Measurements from ENCODE around the gene NPIPB8. TPM values are rescaled to one million over a fixed set of nuclear protein-coding genes. Genes with fewer than 3 reads are reported as not detected.
"Not testable (repeated sequence)": the region's sequence is repeated elsewhere in the genome, so short reads cannot be mapped to it uniquely, and the experiment has no call there.

NPIPB8 gene
- total RNA-seq, 2 experiments from 2014 or later: not detected

DNA sequence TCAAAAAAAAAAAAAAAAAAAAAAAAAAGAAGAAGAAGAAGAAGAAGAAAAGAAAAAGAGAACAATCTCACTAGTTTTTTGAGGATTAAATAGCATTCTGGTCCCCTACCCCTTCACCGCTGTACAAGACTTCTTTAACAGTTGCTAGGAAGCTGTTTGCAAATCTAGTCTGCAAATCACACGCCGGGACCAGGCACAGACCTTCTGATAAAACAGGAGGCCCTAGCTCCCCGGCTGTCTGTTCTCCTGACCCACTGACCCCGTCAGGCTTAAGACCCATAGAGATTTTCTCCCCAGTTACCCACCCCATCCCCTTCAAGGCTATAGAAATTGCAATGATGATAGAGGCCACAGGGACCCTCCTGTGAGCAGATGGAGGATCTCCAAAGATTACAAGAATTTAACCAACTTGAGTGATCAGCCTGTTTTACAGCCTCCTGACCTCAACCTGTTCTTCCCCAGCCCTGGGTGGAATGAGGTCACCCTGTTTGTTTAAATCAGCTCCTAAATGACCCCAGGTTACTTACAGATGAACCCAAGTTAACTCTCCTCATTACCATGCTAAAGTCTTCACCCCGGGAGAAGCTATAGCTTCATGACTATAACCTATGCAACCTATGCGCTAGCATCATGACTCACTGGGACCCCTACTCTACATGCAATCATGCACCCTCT is 16.2 kb upstream of the NPIPB8 start:
- CTCF ChIA-PET: no interaction called here
- no peaks in the 10 kb centered on the region for H3K27me3 Mint-ChIP-seq (ENCODE audit: low read depth)
- H3K36me3 Mint-ChIP-seq (ENCODE audit: low read depth): peaks cover 8% of the 10 kb centered on the region
- no peaks in the 10 kb centered on the region for H3K9me3 Mint-ChIP-seq
- no peak for DNase-seq
- peak overlapping the region; percentile 23 for H3K27ac Mint-ChIP-seq
- intact Hi-C loops (cut with micrococcal nuclease): no loop called here
- H3K4me1 Mint-ChIP-seq (ENCODE audit: low read depth): peaks cover 18% of the 10 kb centered on the region
- peak overlapping the region; percentile 83 for H3K4me3 Mint-ChIP-seq

DNA sequence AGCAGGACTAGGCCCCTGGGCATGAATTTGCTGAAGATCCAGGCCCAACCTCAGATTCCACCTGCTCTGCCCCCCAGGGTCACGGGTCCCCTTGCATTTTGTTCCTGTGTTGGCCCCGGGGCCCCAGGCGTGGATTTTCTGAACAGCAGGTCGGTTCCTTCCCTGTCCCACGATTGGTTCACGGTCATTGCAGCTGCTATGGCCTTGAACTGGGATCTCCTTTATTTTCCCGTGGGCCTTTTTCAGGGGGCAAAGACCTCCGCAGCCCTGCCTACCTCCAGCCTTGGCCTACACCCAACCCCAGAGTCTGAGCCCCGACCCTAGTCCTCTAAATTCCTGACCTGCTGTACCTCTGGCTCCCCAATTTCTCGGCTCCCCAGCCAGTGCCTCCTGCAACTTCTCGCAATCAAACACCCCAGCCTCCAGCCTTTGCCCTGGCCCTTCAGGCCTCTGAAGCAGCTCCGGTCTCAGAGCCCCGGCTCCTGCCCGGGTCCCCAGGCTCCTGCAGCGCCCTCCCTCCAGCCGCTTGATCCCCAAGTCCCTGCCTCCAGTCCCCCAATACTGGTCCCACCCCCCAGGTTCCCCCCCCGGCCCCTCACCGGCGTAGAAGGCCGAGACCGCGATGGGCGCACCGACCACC is 15.2 kb upstream of the NPIPB8 start:
- DNase-seq: not testable (repeated sequence)

DNA sequence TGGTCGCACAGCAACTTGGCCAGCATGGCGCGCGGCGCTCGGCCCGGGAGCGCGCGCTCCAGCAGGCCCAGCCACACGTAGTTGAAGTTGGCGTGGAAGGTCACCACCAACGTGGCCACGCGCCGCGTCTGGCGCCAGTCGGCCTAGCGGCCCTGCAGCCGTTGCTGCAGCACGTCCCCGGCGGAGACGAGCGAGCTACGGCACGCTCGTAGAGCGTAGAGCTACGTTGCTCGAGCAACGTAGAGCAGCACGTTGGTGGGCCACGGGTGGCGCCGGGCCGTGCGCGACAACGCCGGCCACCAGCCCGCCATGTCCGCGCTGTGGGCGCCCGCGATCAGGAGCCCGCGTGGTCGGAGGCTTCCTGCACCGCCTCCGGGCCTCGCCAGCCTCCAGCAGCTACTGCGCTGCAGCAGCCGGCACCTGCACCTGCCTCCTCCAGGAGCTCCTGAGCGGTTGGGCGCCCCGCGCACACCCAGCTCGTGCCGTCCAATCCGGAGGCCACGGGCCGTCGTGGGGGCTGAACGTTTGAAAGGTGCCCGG is 14.6 kb upstream of the NPIPB8 start:
- Mint-ChIP-seq H3K27me3 (ENCODE audit: low read depth) (no peaks in the 10 kb centered on the region), H3K4me1 (ENCODE audit: low read depth) (peaks cover 18% of the 10 kb centered on the region), H3K4me3 (peak overlapping the region; percentile 83), H3K9me3 (no peaks in the 10 kb centered on the region), H3K36me3 (ENCODE audit: low read depth) (peaks cover 5% of the 10 kb centered on the region), H3K27ac (peak overlapping the region; percentile 78)
- intact Hi-C loops (cut with micrococcal nuclease): no loop called here
- peak; percentile 74 for DNase-seq
- CTCF ChIA-PET: no interaction called here

More for the DNA sequence above, 15.2 kb upstream of the NPIPB8 start:
- Mint-ChIP-seq H3K27ac (peak overlapping the region; percentile 78), H3K4me1 (ENCODE audit: low read depth) (peaks cover 18% of the 10 kb centered on the region), H3K4me3 (peak overlapping the region; percentile 83)
- H3K36me3 Mint-ChIP-seq (ENCODE audit: low read depth); H3K9me3 Mint-ChIP-seq; CTCF ChIA-PET; intact Hi-C loops (cut with micrococcal nuclease); H3K27me3 Mint-ChIP-seq (ENCODE audit: low read depth): not testable (repeated sequence)

DNA sequence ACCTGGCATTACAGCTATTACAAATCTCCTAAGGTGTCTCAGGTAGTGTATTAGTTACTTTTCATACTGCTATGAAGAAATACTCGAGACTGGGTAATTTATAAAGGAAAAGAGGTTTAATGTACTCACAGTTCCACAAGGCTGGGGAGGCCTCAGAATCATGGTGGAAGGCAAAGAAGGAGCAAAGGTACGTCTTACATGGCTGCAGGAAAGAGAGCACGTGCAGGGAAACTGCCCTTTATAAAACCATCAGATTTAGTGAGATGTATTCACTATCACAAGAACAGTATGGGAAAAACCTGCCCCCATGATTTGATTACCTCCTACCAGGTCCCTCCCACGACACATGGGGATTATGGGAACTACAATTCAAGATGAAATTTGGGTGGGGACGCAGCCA is 7.0 kb upstream of the NPIPB8 start:
- H3K9me3 Mint-ChIP-seq; H3K27me3 Mint-ChIP-seq (ENCODE audit: low read depth); CTCF ChIA-PET; H3K27ac Mint-ChIP-seq; H3K4me3 Mint-ChIP-seq; H3K4me1 Mint-ChIP-seq (ENCODE audit: low read depth); intact Hi-C loops (cut with micrococcal nuclease); DNase-seq; H3K36me3 Mint-ChIP-seq (ENCODE audit: low read depth): not testable (repeated sequence)

DNA sequence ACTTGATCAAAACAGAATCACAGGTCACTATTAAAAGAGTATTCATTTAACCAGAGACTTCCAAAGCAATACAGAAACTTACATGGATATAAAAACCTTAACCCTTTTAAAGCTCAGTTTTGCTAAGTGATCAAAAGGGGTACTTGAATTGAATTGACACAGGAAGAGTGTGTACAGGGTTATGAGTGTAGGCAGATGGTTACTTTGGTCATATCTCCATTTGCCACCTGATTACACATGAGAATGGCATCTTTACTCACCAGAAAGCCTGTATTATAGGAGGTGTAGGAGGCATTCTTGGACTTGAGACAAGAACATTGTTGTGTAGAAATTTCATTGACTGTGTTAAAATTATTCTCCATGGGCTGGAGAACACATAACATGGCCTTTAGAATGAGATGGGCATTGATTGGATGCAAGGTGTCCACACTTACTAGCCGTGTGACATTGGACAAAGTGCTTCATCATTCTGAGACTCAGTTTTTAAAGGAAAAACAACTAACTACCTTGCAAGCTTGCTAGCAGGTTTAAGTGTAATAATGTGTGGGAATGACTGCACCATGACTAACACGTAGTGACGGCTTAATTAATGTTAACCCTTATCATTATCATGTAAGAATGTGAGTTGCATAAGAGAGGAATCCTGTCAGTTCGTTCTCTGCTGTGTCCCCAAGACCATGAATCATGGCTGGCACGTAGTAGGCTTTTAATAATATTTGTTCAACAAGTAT is 1.6 kb upstream of the NPIPB8 start:
- H3K27ac Mint-ChIP-seq; CTCF ChIA-PET; H3K36me3 Mint-ChIP-seq (ENCODE audit: low read depth); intact Hi-C loops (cut with micrococcal nuclease); DNase-seq; H3K4me1 Mint-ChIP-seq (ENCODE audit: low read depth); H3K9me3 Mint-ChIP-seq; H3K27me3 Mint-ChIP-seq (ENCODE audit: low read depth); H3K4me3 Mint-ChIP-seq: not testable (repeated sequence)

DNA sequence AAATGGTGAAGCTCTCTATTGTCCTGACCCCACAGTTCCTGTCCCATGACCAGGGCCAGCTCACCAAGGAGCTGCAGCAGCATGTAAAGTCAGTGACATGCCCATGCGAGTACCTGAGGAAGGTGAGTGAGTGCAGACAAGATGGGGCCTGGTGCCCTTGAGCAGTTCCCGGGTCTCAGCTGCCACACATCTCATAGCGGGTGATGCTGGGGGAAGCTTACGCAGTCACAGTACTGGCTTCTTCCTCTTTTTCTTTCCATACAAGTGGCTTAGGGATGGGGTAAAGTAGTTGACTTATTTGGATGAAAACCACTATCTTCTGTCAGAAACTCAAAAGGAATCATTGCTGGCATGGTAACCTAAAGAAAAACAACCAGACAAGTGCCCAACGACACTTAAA is 494 bp downstream of the NPIPB8 start:
- H3K9me3 Mint-ChIP-seq; H3K27me3 Mint-ChIP-seq (ENCODE audit: low read depth); CTCF ChIA-PET; H3K4me3 Mint-ChIP-seq; H3K27ac Mint-ChIP-seq; DNase-seq; intact Hi-C loops (cut with micrococcal nuclease); H3K4me1 Mint-ChIP-seq (ENCODE audit: low read depth); H3K36me3 Mint-ChIP-seq (ENCODE audit: low read depth): not testable (repeated sequence)

DNA sequence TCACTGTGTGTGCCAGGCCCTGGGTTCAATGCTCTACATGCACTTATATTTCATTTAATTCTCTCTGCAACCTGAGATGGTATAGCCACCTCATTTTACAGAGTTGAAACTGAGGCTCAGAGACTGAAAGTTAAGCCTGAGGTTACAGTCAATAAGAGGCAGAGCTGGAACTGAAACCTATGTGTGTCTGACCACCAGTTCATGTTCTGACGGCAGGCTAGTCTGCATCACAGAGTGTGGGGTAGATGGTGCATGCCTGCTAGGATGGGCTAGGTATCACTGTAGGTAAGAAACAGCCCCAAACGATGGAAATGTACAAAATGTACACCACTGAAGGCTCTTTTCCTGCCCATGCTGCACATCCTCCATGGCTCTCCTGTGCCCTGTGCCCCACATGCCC is 2.1 kb downstream of the NPIPB8 start:
- intact Hi-C loops (cut with micrococcal nuclease); H3K4me1 Mint-ChIP-seq (ENCODE audit: low read depth); H3K36me3 Mint-ChIP-seq (ENCODE audit: low read depth); H3K4me3 Mint-ChIP-seq; H3K27me3 Mint-ChIP-seq (ENCODE audit: low read depth); H3K27ac Mint-ChIP-seq; DNase-seq; CTCF ChIA-PET; H3K9me3 Mint-ChIP-seq: not testable (repeated sequence)

DNA sequence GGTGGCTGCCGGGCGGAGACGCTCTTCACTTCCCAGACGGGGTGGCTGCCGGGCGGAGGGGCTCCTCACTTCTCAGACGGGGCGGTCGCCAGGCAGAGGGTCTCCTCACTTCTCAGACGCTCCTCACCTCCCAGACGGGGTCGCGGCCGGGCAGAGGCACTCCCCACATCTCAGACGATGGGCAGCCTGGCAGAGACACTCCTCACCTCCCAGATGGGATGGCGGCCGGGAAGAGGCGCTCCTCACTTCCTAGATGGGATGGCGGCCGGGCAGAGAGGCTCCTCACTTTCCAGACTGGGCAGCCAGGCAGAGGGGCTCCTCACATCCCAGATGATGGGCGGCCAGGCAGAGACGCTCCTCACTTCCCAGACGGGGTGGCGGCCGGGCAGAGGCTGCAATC is 28.4 kb downstream of the NPIPB8 start:
- H3K4me1 Mint-ChIP-seq (ENCODE audit: low read depth); H3K27me3 Mint-ChIP-seq (ENCODE audit: low read depth); H3K9me3 Mint-ChIP-seq; CTCF ChIA-PET; H3K27ac Mint-ChIP-seq; H3K4me3 Mint-ChIP-seq; intact Hi-C loops (cut with micrococcal nuclease); H3K36me3 Mint-ChIP-seq (ENCODE audit: low read depth); DNase-seq: not testable (repeated sequence)

DNA sequence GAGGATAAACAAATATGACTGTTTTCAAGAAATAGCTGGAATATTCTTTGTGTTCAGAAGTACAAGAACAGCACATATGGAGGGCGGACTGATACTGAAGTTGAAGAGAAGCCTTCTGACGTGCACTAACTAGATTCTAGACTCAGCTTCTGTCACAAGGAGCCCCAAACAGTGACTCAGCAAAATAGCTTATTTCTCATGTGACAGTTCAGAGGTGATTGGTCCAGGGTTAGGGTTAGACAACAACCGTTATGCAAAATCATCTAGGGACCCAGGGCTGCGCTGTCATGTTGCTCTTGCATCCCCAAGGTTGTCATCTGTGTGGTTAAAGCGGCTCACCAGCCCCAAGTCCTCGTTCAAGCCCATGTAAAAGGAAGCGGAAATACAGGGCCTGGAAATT is 29.6 kb downstream of the NPIPB8 start:
- H3K4me1 Mint-ChIP-seq (ENCODE audit: low read depth); DNase-seq; H3K4me3 Mint-ChIP-seq; intact Hi-C loops (cut with micrococcal nuclease); H3K36me3 Mint-ChIP-seq (ENCODE audit: low read depth); CTCF ChIA-PET; H3K27ac Mint-ChIP-seq; H3K9me3 Mint-ChIP-seq; H3K27me3 Mint-ChIP-seq (ENCODE audit: low read depth): not testable (repeated sequence)

DNA sequence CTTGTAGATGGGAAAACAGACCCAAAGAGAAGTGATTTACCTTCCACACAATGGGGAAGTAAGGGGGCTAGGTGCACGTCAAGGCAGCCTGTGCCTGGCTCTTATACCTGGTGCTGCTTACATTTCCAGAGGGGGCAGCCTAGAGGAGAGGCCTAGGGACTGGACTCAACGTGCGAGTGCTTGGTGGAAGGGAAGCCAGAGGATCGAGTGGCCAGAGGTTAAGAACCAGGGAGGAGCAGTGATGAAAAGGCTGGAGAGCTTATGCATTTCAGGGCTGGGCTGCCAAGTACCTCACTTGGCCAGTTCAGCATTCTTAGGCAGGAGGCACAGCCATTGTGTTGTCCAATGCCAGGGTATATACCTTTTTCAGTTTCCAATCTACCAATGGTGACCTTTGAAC is 30.3 kb downstream of the NPIPB8 start:
- H3K4me3 Mint-ChIP-seq; H3K27ac Mint-ChIP-seq; CTCF ChIA-PET; intact Hi-C loops (cut with micrococcal nuclease); H3K36me3 Mint-ChIP-seq (ENCODE audit: low read depth); DNase-seq; H3K9me3 Mint-ChIP-seq; H3K4me1 Mint-ChIP-seq (ENCODE audit: low read depth); H3K27me3 Mint-ChIP-seq (ENCODE audit: low read depth): not testable (repeated sequence)

DNA sequence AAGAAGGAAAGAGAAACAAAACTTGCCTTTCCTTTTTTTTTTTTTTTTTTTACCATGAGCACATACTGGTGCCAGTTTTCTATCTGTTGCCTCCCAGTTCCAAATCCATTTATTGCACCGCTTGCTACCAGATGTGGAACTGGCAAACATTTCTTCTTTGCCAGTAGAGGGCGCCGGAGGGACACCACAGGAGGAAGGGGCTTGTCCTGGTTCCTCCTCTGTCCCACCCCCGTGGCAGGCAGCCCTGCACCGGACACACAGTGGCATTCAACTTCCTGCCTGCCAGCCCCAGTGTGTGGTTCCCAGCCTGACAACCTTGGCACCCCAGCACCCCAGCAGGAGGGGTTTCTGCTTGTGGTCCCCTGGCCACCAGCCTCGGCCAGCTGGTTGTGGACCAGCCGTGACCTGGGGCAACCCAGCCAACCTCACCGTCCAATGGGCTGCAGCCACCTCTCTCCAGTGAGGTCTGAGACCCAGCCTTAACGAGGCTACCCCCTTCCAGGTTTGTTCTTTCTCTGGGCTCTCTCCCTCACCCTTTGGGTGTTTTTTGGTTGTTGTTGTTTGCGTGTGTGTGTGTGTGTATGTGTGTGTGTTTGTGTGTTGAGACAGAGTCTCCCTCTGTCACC is 50.6 kb downstream of the NPIPB8 start:
- intact Hi-C loops (cut with micrococcal nuclease); H3K36me3 Mint-ChIP-seq (ENCODE audit: low read depth); DNase-seq; H3K27me3 Mint-ChIP-seq (ENCODE audit: low read depth); H3K9me3 Mint-ChIP-seq; CTCF ChIA-PET; H3K4me3 Mint-ChIP-seq; H3K27ac Mint-ChIP-seq; H3K4me1 Mint-ChIP-seq (ENCODE audit: low read depth): not testable (repeated sequence)

DNA sequence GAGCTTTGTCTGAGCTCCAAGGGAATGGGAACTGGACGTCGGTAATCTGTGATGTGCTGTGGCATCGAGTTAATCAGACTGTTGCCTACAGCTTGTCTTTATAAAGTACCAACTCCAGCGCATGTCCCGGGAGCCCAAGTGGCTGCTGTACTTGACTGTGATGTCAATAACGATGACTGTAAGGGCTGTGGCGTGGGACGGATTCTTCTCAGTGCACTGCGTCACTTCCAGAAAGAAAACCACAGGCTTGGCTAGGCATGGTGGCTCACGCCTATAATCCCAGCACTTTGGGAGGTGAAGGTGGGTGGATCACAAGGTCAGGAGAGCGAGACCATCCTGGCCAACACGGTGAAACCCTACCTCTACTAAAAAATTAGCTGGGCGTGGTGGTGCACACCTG is 51.6 kb downstream of the NPIPB8 start:
- intact Hi-C loops (cut with micrococcal nuclease); CTCF ChIA-PET; H3K9me3 Mint-ChIP-seq; H3K27ac Mint-ChIP-seq; DNase-seq; H3K4me3 Mint-ChIP-seq; H3K27me3 Mint-ChIP-seq (ENCODE audit: low read depth); H3K36me3 Mint-ChIP-seq (ENCODE audit: low read depth); H3K4me1 Mint-ChIP-seq (ENCODE audit: low read depth): not testable (repeated sequence)
